GM23338 (cell line): ENCODE measurements around the gene PITHD1.
"Not testable (repeated sequence)": the region's sequence is repeated elsewhere in the genome, so short reads cannot be mapped to it uniquely, and the experiment has no call there.

Source experiments
- CREB1 ChIP-seq: fragments of 250-450 bp; sonication (Bioruptor Pico); IDR thresholded peaks from 2 replicates; pipeline ENCODE4 v1.5.0; 2020; ENCODE audit warnings: low read depth, mild to moderate bottlenecking, moderate library complexity
- CTCF ChIP-seq, 2 experiments: fragments of 200-600 bp in 1 of 2; sonication (generic) in 1 of 2; conservative IDR thresholded peaks; 2 replicates each; pipeline versions ENCODE4 v1.5.1 to v1.6.1; 2016 to 2017; ENCODE audit warnings: antibody characterized with exemption in 2 of 2, low read depth in 2 of 2, mild to moderate bottlenecking in 2 of 2, moderate library complexity in 1 of 2
- EZH2 ChIP-seq: fragments of 200-600 bp; sonication (generic); IDR thresholded peaks from one replicate; pipeline ENCODE4 v1.8.0; 2017; ENCODE audit warnings: antibody characterized with exemption, mild to moderate bottlenecking, low read depth; ENCODE audit not compliant: unreplicated experiment
- EZH2phosphoT487 ChIP-seq: fragments of 200-600 bp; sonication (generic); IDR thresholded peaks from one replicate; pipeline ENCODE4 v1.8.1; 2018; ENCODE audit warnings: antibody characterized with exemption; ENCODE audit not compliant: unreplicated experiment
- JUNB ChIP-seq: IDR thresholded peaks from one replicate; pipeline ENCODE4 v1.6.1; 2016; ENCODE audit warnings: antibody characterized with exemption; ENCODE audit not compliant: unreplicated experiment
- POLR2AphosphoS5 ChIP-seq: IDR thresholded peaks from 2 replicates; pipeline ENCODE4 v1.6.1; 2016; ENCODE audit warnings: antibody characterized with exemption, low read depth
- ZNF331 ChIP-seq: fragments of 250-450 bp; sonication (Bioruptor Pico); IDR thresholded peaks from 2 replicates; pipeline ENCODE4 v1.5.0; 2020; ENCODE audit warnings: low read depth, mild to moderate bottlenecking, moderate library complexity

GRCh38 chr1:23794732-23795182 is 16.5 kb downstream of the PITHD1 start:
- not testable (repeated sequence) for TF ChIP-seq EZH2; CTCF (conservative IDR thresholded peaks at IDR 0.05; ENCODE audit: low read depth in 2 of 2); JUNB; POLR2AphosphoS5; ZNF331; EZH2phosphoT487; CREB1 (CRISPR knock-in tag)
